Muscle layer of duodenum (tissue), 2 donors: Measurements from ENCODE around the gene PRKAR1A.

Experiments
- H3K27ac ChIP-seq: one replicate; pipeline ENCODE4 v1.7.0; 2013; ENCODE audit warnings: mild to moderate bottlenecking, low read length
- H3K27me3 ChIP-seq: one replicate; pipeline ENCODE4 v1.7.0; 2013; ENCODE audit warnings: low read depth, mild to moderate bottlenecking, control low read depth, low read length
- H3K36me3 ChIP-seq, 2 donors: one replicate each; pipeline ENCODE4 v1.7.0; 2013; ENCODE audit warnings: low read length in 2 of 2, control low read depth in 1 of 2, mild to moderate bottlenecking in 1 of 2; ENCODE audit not compliant: insufficient read depth in 2 of 2, control insufficient read depth in 1 of 2
- H3K4me1 ChIP-seq, 2 donors: one replicate each; pipeline ENCODE4 v1.7.0; 2013; ENCODE audit warnings: low read length in 2 of 2, mild to moderate bottlenecking in 2 of 2, control low read depth in 1 of 2, moderate library complexity in 1 of 2; ENCODE audit not compliant: insufficient read depth in 2 of 2, control insufficient read depth in 1 of 2
- H3K4me3 ChIP-seq, 2 donors: one replicate each; pipeline ENCODE4 v1.7.0; 2013; ENCODE audit warnings: low read length in 2 of 2, low read depth in 1 of 2, mild to moderate bottlenecking in 1 of 2
- H3K9me3 ChIP-seq, 2 donors: one replicate each; pipeline ENCODE4 v1.7.0; 2013; ENCODE audit warnings: low read length in 2 of 2, control low read depth in 1 of 2, mild to moderate bottlenecking in 1 of 2; ENCODE audit not compliant: control insufficient read depth in 1 of 2
- donor health status: healthy.

The PRKAR1A gene

DNA sequence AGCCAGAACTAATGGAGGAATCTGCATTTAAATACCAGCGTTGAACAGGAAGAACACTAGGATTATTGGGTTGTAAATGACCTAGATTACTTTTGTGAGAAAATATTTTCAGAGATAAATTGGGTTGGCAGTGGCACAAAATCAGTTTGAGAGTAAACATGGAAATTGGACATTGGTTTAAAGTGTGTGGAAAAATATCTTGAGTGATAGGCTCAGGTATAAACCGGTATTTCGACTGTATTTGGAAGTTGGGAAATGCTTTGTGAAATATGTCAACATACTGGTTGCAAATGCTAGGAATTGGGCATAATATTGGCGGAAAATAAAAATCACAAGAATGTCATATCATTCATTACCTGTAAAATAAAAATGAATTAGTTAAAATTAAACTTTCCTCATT, 15.1 kb downstream of the PRKAR1A start:
- no peaks in the 10 kb centered on the region for H3K9me3 ChIP-seq
- H3K27ac ChIP-seq = no peak overlapping the region
- no peak overlapping the region for H3K4me3 ChIP-seq
- no peaks in the 10 kb centered on the region for H3K27me3 ChIP-seq
- H3K4me1 ChIP-seq = no peaks in the 10 kb centered on the region
- H3K36me3 ChIP-seq = peaks cover 75 to 77% of the 10 kb centered on the region in 2 donors

DNA sequence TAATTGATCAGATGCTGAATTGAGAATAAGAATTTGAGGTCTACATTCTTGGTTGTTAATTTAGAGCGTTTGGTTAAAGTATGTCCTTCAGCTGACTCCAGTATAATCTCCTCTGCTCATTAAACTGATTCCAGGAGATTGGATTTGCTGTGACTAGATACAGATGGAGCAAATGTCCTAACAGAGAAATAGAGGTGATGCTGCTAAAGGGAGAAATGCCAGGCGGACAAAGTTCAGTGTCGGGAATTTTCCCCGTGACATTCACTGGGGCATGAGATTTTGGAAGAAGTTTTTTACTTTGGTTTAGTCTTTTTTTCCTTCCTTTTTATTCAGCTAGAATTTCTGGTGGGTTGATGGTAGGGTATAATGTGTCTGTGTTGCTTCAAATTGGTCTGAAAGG, 19.0 kb downstream of the PRKAR1A start:
- H3K27ac ChIP-seq = no peak overlapping the region
- peaks cover 74 to 84% of the 10 kb centered on the region in 2 donors for H3K36me3 ChIP-seq
- no peak overlapping the region for H3K4me3 ChIP-seq
- no peaks in the 10 kb centered on the region for H3K9me3 ChIP-seq
- H3K27me3 ChIP-seq = no peaks in the 10 kb centered on the region
- no peaks in the 10 kb centered on the region for H3K4me1 ChIP-seq

DNA sequence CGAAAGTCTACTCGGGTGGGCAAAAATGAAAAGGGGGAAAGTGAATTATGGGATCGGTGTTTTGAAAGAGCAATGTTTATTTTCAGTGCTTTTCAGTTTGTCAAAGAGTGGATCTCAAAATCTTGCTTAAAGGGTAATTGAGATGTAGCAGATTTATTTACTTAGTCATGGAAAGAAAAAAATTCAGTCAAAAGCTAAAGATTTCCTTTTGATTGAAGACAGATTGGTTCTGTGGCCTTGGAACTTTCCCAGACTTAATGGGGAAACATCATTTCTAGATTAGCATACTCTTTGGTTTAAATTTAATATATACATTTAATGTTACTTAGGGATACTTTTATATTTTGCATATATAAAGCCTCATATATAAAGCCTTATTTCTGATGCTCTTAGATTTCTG, 20.6 kb downstream of the PRKAR1A start:
- Histone ChIP-seq H3K36me3 (peaks cover 76 to 80% of the 10 kb centered on the region in 2 donors), H3K9me3 (no peaks in the 10 kb centered on the region), H3K27me3 (no peaks in the 10 kb centered on the region), H3K27ac (no peak overlapping the region), H3K4me1 (no peaks in the 10 kb centered on the region), H3K4me3 (no peak overlapping the region)

DNA sequence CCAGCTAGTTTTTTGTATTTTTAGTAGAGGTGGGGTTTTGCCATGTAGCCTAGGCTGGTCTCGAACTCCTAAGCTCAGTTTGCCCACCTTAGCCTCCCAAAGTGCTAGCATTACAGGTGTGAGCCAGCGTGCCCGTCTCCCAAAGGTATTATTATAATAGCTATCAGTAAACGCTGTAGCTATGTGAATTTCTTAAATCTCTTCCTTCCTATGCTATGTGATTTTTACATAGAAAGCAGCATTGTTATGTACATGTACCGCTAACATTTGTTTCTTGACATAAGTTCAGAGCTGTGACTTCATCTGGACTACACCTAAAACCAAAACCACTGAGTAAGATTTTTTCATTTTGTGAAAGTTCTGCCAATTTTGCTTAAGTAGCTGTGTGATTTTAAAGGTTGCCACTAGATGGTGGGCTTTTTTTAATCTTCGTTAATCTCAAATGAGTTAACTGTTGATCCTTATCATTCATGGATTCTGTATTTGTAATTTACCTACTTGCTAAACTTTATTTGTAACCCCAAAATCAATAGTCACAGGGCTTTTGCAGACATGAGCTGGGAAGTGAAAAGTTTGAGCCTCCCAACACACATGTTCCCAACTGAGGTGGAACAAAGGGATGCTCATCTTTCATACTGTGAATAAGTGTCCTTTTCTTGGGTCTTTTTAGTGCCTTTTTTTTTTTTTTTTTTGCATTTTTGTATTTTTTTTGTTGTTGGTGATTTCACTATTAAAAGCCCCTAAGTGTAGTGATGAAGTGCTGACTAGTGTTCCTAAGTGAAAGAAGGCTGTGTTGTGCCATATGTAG, 21.9 kb downstream of the PRKAR1A start:
- Histone ChIP-seq H3K9me3 (no peaks in the 10 kb centered on the region), H3K4me1 (no peaks in the 10 kb centered on the region), H3K27me3 (no peaks in the 10 kb centered on the region), H3K27ac (no peak overlapping the region), H3K36me3 (peaks cover 73 to 77% of the 10 kb centered on the region in 2 donors), H3K4me3 (no peak overlapping the region)

DNA sequence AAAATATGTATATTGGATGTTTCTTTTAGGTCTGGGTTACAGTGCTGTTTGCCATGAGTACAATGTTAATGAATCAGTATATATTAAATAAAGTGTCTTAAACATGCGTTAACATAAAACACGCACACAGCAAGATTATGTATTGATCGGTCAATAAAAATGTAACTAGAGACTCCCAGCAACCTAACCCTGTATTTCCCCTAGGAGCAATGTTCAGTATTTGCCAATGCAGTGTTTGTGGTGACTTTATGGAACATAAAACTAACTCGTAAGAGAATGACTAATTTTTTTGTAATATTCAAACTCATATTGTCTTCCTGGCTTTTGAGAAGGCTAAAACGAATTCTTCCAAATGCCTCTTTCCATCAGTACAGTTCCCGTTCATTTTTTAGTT, 22.5 kb downstream of the PRKAR1A start:
- Histone ChIP-seq H3K4me3 (no peak overlapping the region), H3K9me3 (no peaks in the 10 kb centered on the region), H3K27me3 (no peaks in the 10 kb centered on the region), H3K4me1 (no peaks in the 10 kb centered on the region), H3K27ac (no peak overlapping the region), H3K36me3 (peaks cover 67 to 71% of the 10 kb centered on the region in 2 donors)

DNA sequence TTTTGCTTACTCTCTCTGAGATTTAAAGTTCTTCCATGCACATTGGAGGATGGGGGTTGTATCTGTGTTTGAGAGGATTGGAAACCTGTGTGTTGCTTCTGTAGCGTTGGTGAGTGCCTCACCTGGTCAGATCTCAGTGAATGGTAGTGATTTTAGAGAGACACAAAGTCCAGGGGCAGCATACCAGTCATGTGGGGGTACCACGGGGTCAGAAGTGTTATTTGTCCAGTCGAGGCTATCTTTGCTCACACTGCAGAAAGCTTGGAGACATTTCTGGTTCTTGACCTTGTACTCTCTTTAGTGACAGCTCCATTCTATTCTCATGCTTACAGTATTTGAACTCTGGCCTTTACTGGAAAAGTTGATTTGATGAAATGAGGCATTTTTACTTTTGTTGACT, 23.7 kb downstream of the PRKAR1A start:
- H3K9me3 ChIP-seq = no peaks in the 10 kb centered on the region
- no peaks in the 10 kb centered on the region for H3K4me1 ChIP-seq
- peaks cover 62 to 66% of the 10 kb centered on the region in 2 donors for H3K36me3 ChIP-seq
- H3K27ac ChIP-seq = no peak overlapping the region
- H3K4me3 ChIP-seq = no peak overlapping the region
- no peaks in the 10 kb centered on the region for H3K27me3 ChIP-seq

DNA sequence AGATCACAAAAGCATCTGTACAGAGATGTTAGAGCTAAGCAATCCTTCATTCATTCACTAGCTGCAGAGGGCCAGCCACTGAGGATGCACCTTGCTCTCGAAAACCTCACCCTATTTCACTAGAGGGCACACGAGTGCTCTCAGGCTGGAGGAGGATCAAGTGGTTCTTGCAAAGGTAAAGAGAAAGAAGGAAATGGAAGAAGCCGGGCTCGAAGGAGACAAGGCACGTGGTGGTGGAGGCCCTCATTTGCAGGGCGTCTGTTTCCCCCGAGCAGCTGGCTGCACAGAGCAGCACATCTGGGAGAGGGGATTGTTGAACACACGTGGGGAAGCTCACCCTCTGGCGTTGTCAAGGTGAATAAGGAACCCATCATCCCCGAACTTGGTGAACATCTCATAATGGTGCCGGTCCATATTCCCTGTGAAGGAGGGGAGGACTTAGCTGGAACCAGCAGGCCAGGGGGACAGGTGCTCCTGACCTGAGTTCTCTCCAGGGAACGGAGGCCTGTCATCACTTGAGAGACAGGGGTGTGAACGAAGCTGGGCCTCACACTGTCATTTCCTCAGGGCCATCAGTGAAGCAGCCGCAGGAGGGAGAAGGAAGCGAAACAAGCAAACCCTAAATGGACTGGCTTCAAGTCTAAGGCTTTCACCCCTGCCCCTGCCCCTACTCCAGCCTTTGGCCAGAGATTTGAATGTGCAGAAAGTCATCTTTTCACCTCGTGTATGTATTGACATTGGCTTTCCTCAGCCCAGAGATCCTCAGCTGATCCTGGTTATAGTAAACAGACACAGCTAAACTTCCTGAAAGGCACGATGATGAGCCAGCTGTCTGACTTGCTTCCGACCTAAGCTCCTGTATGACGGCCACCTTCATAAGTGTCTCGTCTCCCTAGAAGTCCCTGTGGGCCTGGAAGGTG, 27.6 kb downstream of the PRKAR1A start:
- Histone ChIP-seq H3K9me3 (no peaks in the 10 kb centered on the region), H3K27ac (no peak overlapping the region), H3K4me3 (no peak overlapping the region), H3K27me3 (no peaks in the 10 kb centered on the region), H3K36me3 (peaks cover 42 to 49% of the 10 kb centered on the region in 2 donors), H3K4me1 (no peaks in the 10 kb centered on the region)

DNA sequence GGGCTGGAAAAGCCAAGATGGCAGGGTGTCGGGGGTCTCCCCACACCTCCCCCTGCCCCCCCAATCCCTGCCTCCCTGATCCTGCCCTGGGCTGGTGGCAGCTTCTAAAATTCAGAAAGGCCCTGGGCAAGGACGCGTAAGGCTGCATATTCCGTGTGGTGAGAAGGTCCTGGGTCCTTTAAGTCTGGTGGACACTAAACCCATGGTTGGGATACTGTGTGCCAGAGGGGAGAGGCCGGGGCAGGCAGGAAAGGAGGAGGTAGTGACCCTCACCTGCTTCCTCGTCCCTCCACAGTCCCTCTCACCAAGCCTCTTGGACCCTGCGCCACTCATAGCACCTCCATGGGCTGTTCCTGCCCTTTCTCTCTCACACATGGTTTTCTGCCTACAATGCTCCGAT, 28.8 kb downstream of the PRKAR1A start:
- Histone ChIP-seq H3K4me3 (no peak overlapping the region), H3K4me1 (no peaks in the 10 kb centered on the region), H3K27me3 (no peaks in the 10 kb centered on the region), H3K27ac (no peak overlapping the region), H3K9me3 (no peaks in the 10 kb centered on the region), H3K36me3 (peaks cover 32 to 40% of the 10 kb centered on the region in 2 donors)

DNA sequence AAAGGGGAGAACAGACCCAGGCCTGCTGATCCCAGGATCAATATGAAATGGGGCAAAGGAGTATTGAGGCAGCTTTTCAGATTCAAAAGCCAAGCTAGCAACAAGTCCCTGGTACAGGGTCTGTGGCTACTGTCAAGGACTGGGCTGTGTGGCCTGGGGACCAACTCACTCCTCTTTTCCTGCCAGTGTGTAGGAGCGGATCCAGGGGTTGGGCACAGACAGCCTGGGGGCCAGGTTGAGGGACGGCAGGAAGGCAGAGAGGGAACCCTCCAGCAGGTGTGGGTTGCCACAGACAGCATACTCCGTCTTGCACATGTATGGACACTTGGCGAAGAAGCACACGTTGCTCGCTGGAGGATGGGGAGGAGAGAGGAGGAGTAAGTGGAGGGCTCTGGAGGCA, 29.6 kb downstream of the PRKAR1A start:
- no peaks in the 10 kb centered on the region for H3K9me3 ChIP-seq
- H3K27me3 ChIP-seq = no peaks in the 10 kb centered on the region
- no peaks in the 10 kb centered on the region for H3K4me1 ChIP-seq
- no peak overlapping the region for H3K27ac ChIP-seq
- H3K4me3 ChIP-seq = no peak overlapping the region
- peaks cover 27 to 32% of the 10 kb centered on the region in 2 donors for H3K36me3 ChIP-seq

DNA sequence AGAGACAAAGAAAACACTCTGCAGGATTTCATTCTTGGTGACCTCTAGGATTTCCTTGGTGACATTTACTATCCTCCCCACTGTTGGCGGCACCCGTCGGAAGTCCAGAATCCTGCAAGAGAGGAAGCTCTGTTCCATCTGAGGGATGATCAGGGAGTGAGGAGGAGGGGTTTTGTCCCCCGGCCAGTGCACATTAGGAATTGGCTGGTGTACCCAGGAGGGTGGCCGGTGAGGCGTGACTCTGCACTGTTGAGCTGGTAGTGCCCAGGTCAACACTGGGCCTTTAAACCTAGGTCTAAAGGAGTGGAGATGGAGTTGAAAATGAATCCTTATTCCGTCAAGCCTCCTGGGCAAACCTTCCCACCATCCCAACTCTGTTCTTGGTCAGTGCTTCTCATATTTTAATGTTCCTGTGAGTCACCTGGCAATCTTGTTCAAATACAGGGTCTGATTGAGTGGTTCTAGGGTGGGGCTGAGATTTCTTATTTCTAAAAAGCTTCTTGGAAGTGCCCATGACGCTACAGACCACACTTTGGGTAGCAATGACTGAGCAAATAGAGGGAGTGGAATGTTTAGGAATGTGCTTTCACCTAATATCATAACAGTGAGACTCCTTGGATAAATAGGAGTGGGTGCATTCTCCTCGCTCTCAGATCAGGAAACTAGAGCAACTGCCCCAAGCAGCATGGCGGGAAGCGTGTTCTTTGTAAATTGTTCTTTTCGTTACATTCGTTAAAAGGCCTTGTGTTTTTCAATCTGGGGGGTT, 30.7 kb downstream of the PRKAR1A start:
- no peak overlapping the region for H3K27ac ChIP-seq
- peaks cover 17 to 21% of the 10 kb centered on the region in 2 donors for H3K36me3 ChIP-seq
- H3K27me3 ChIP-seq = no peaks in the 10 kb centered on the region

More for the DNA sequence above, 30.7 kb downstream of the PRKAR1A start:
- no peaks in the 10 kb centered on the region for H3K9me3 ChIP-seq
- H3K4me1 ChIP-seq = no peaks in the 10 kb centered on the region
- no peak overlapping the region for H3K4me3 ChIP-seq
